ENCODE results near the gene TMEM63A.

TMEM63A gene

GRCh38 chr1:225874431-225874830 is 7.7 kb downstream of the TMEM63A start:
- no peak for TF ChIP-seq CTCF (conservative IDR thresholded peaks at IDR 0.05; ENCODE audit: control insufficient read depth, insufficient read depth, low read depth, low read length)
- H3K4me3 ChIP-seq (ENCODE audit: control insufficient read depth, low read depth, low read length) = no peak overlapping the region

GRCh38 chr1:225873281-225873850 is 8.8 kb downstream of the TMEM63A start:
- no peak for DNase-seq (ENCODE audit: low read depth)
- H3K4me3 ChIP-seq (ENCODE audit: control insufficient read depth, low read depth, low read length) = no peak overlapping the region
- no peak for TF ChIP-seq CTCF (conservative IDR thresholded peaks at IDR 0.05; ENCODE audit: control insufficient read depth, insufficient read depth, low read depth, low read length)

More at GRCh38 chr1:225874431-225874830, 7.7 kb downstream of the TMEM63A start:
- no peak for DNase-seq (ENCODE audit: low read depth)

- TF ChIP-seq CTCF (conservative IDR thresholded peaks at IDR 0.05; ENCODE audit: control insufficient read depth, insufficient read depth, low read depth, low read length) = no peak
- peak; percentile 17 for DNase-seq (ENCODE audit: low read depth)
- H3K4me3 ChIP-seq (ENCODE audit: control insufficient read depth, low read depth, low read length) = no peak overlapping the region
Observed at GRCh38 chr1:225872075-225872430, 10.1 kb downstream of the TMEM63A start.

GRCh38 chr1:225871359-225872074 is 10.7 kb downstream of the TMEM63A start:
- H3K4me3 ChIP-seq (ENCODE audit: control insufficient read depth, low read depth, low read length) = no peak overlapping the region
- peak; percentile 35 for DNase-seq (ENCODE audit: low read depth)
- no peak for TF ChIP-seq CTCF (conservative IDR thresholded peaks at IDR 0.05; ENCODE audit: control insufficient read depth, insufficient read depth, low read depth, low read length)

- no peak for DNase-seq (ENCODE audit: low read depth)
- H3K4me3 ChIP-seq (ENCODE audit: control insufficient read depth, low read depth, low read length) = no peak overlapping the region
- TF ChIP-seq CTCF (conservative IDR thresholded peaks at IDR 0.05; ENCODE audit: control insufficient read depth, insufficient read depth, low read depth, low read length) = no peak
Observed at GRCh38 chr1:225870911-225871310, 11.3 kb downstream of the TMEM63A start.

- no peak for TF ChIP-seq CTCF (conservative IDR thresholded peaks at IDR 0.05; ENCODE audit: control insufficient read depth, insufficient read depth, low read depth, low read length)
- no peak overlapping the region for H3K4me3 ChIP-seq (ENCODE audit: control insufficient read depth, low read depth, low read length)
- DNase-seq (ENCODE audit: low read depth) = no peak
Observed at GRCh38 chr1:225868631-225869330, 13.4 kb downstream of the TMEM63A start.

All from fibroblast of mammary gland (primary cell).